NCI-H2227 treated with DMSO at 0.1 percent for 48 hours (cell line): Measurements from ENCODE around the gene PTP4A1.
"Not testable (repeated sequence)": the region's sequence is repeated elsewhere in the genome, so short reads cannot be mapped to it uniquely, and the experiment has no call there.

Experiments
- DNase-seq: peaks from one replicate; lab custom pipeline; 2025; lab: John Stamatoyannopoulos, UW

PTP4A1 gene

GRCh38 chr6:63582579-63583231, 10.4 kb downstream of the PTP4A1 start:
- no peak for DNase-seq

GRCh38 chr6:63584125-63584514, 11.8 kb downstream of the PTP4A1 start:
- DNase-seq = no peak

- DNase-seq = no peak
These were observed 12.3 kb downstream of the PTP4A1 start for GRCh38 chr6:63584566-63584965.

- not testable (repeated sequence) for DNase-seq
These were observed 13.4 kb downstream of the PTP4A1 start for GRCh38 chr6:63585652-63586051.

- DNase-seq = no peak
These were observed 17.7 kb downstream of the PTP4A1 start for GRCh38 chr6:63589952-63590411.

GRCh38 chr6:63592886-63593285, 20.6 kb downstream of the PTP4A1 start:
- DNase-seq = no peak

- DNase-seq = peak; percentile 62
These were observed 25.1 kb downstream of the PTP4A1 start for GRCh38 chr6:63597141-63598048.

- peak; percentile 62 for DNase-seq
These were observed 26.1 kb downstream of the PTP4A1 start for GRCh38 chr6:63598049-63599036.

- DNase-seq = no peak
These were observed 27.0 kb downstream of the PTP4A1 start for GRCh38 chr6:63599243-63599642.

- DNase-seq = no peak
These were observed 27.9 kb downstream of the PTP4A1 start for GRCh38 chr6:63600136-63600535.

GRCh38 chr6:63609231-63609630, 37.0 kb downstream of the PTP4A1 start:
- no peak for DNase-seq

- DNase-seq = no peak
These were observed 38.7 kb downstream of the PTP4A1 start for GRCh38 chr6:63610944-63611343.

GRCh38 chr6:63611560-63611959, 39.3 kb downstream of the PTP4A1 start:
- DNase-seq = no peak

GRCh38 chr6:63615590-63615989, 43.3 kb downstream of the PTP4A1 start:
- no peak for DNase-seq
